Measurements from ENCODE around the gene MFSD11. TPM values are rescaled to one million over a fixed set of nuclear protein-coding genes. Genes with fewer than 3 reads are reported as not detected.
A peak's percentile ranks its signal among the peaks of the same experiment; 100 is the strongest.

The MFSD11 gene
- total and polyA plus RNA-seq, 10 donors: 6.9 to 45.4 (median 31.7) TPM

GRCh38 chr17:76734080-76734840 lies 3.7 kb upstream of the MFSD11 start:
- WGBS, 5 donors: 12 to 19% (median 17%) methylated on average over 8 of the region's 8 CpGs

GRCh38 chr17:76735006-76735405 lies 2.9 kb upstream of the MFSD11 start:
- intact Hi-C loops (cut with DNase I; ENCODE audit: low total_unique reads): no loop called here
- peak overlapping the region in 7 of 8 donors; percentile 97 to 100 (median 99) for H3K27ac ChIP-seq
- TF ChIP-seq CTCF (IDR thresholded peaks at IDR 0.05 in 8 of 11, conservative IDR thresholded peaks at IDR 0.05 in 3 of 11) (no peak), POLR2A (IDR thresholded peaks at IDR 0.05) (no peak), POLR2AphosphoS5 (IDR thresholded peaks at IDR 0.05) (no peak)
- 5 to 9% (median 6%) methylated on average over 5 of the region's 5 CpGs for WGBS, 5 donors
- peaks cover 55 to 82% (median 78%) of the 10 kb centered on the region in 6 donors for H3K4me1 ChIP-seq
- H3K9me3 ChIP-seq: no peaks in the 10 kb centered on the region
- no peaks in the 10 kb centered on the region for H3K27me3 ChIP-seq (replicated peaks in 1 of 7)
- H3K36me3 ChIP-seq: peaks cover 0 to 62% (median 47%) of the 10 kb centered on the region in 6 donors
- DNase-seq: no peak
- H3K4me3 ChIP-seq: peak overlapping the region; percentile 8 to 99 (median 92)

More at GRCh38 chr17:76734080-76734840, 3.7 kb upstream of the MFSD11 start:
- Histone ChIP-seq H3K27me3 (replicated peaks in 1 of 7) (no peaks in the 10 kb centered on the region), H3K9me3 (no peaks in the 10 kb centered on the region), H3K36me3 (peaks cover 0 to 70% (median 51%) of the 10 kb centered on the region in 6 donors), H3K27ac (peak overlapping the region in 7 of 8 donors; percentile 97 to 100 (median 99)), H3K4me1 (peaks cover 51 to 82% (median 78%) of the 10 kb centered on the region in 6 donors), H3K4me3 (peak overlapping the region in 7 of 8 donors; percentile 82 to 99 (median 92))
- TF ChIP-seq POLR2A (IDR thresholded peaks at IDR 0.05): no peak
- TF ChIP-seq CTCF (IDR thresholded peaks at IDR 0.05 in 8 of 11, conservative IDR thresholded peaks at IDR 0.05 in 3 of 11): no peak
- TF ChIP-seq POLR2AphosphoS5 (IDR thresholded peaks at IDR 0.05): peak in 1 of 3 donors; percentile 26
- no peak for DNase-seq
- intact Hi-C loops (cut with DNase I; ENCODE audit: low total_unique reads): no loop called here

GRCh38 chr17:76735586-76736348 lies 2.2 kb upstream of the MFSD11 start:
- no peaks in the 10 kb centered on the region for H3K9me3 ChIP-seq
- H3K27ac ChIP-seq: peak overlapping the region; percentile 89 to 100 (median 98)
- DNase-seq: no peak
- TF ChIP-seq CTCF (IDR thresholded peaks at IDR 0.05 in 8 of 11, conservative IDR thresholded peaks at IDR 0.05 in 3 of 11) (no peak), POLR2A (IDR thresholded peaks at IDR 0.05) (no peak)
- peaks cover 53 to 82% (median 76%) of the 10 kb centered on the region in 6 donors for H3K4me1 ChIP-seq
- H3K4me3 ChIP-seq: peak overlapping the region; percentile 51 to 99 (median 92)
- H3K36me3 ChIP-seq: peaks cover 0 to 55% (median 42%) of the 10 kb centered on the region in 6 donors
- WGBS, 5 donors: 1 to 2% (median 1%) methylated on average over 8 to 20 of the region's 20 CpGs
- intact Hi-C loops (cut with DNase I; ENCODE audit: low total_unique reads): no loop called here
- H3K27me3 ChIP-seq (replicated peaks in 1 of 7): no peaks in the 10 kb centered on the region

Measured in spleen (tissue), 11 donors.